ENCODE data around the gene NBL1.

The NBL1 gene

GRCh38 chr1:19700079-19700777, 56.1 kb downstream of the NBL1 start:
- no peak for DNase-seq (ENCODE audit: low read depth in 3 of 3)

DNA sequence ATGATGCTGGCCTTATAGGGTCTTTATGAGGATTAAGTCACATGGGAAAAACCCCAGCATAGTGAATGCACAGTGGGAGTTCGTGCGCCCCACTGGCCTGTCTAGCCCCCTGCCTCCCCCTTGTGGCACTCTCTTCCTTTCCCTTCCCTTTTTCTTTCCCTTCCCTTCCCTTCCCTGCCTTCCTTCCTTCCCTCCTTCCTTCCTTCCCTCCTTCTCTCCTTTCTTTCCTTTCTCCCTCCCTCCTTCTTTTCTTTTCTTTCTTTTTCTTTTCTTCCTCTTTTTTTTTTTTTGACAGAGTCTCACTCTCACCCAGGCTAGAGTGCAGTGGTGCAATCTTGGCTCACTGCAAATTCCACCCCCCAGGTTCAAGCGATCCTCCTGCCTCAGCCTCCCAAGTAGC, 59.2 kb downstream of the NBL1 start:
- DNase-seq (ENCODE audit: low read depth in 3 of 3): no peak

GRCh38 chr1:19704247-19705113, 60.4 kb downstream of the NBL1 start:
- DNase-seq (ENCODE audit: low read depth in 3 of 3): peak in 2 of 3 donors; percentile 31 to 33

GRCh38 chr1:19705464-19705863, 61.4 kb downstream of the NBL1 start:
- DNase-seq (ENCODE audit: low read depth in 3 of 3): no peak

DNA sequence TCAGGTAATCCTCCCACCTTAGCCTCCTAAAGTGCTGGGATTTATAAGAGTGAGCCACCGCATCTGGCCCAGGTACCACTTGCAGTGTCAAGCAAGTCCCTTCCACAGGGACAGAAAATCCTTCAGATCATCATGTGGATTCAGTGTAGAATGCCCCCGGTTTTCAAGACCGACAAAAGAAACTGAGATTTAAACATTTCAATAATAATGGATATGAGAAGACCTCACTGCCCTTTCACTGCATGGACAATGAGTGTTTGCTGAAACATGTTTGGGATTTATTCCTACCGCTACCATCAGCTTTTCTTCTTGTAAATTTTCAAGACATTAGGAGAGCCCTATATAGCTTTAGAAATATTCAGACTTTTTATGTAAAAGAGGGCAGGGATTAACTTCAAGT, 62.0 kb downstream of the NBL1 start:
- no peak for DNase-seq (ENCODE audit: low read depth in 3 of 3)
